HL-60 (cell line): ENCODE data around the gene GFAP.

Source experiments
- DNase-seq, 2 experiments: peaks; one replicate each; pipeline ENCODE4 v3.0.0-alpha.2; 2010 to 2020; ENCODE audit warnings: low read depth in 1 of 2, low spot score in 1 of 2
- H3K27ac ChIP-seq: fragments of 250-450 bp; sonication (Bioruptor Pico); replicated peaks from 2 replicates; pipeline ENCODE4 v1.5.1; 2020; ENCODE audit warnings: mild to moderate bottlenecking, moderate library complexity
- H3K27me3 ChIP-seq: fragments of 250-450 bp; sonication (Bioruptor Pico); 2 replicates; pipeline ENCODE4 v1.5.1; 2021; ENCODE audit warnings: mild to moderate bottlenecking, moderate library complexity; ENCODE audit not compliant: insufficient read depth, poor library complexity, severe bottlenecking
- H3K4me3 ChIP-seq: replicated peaks from 2 replicates; pipeline ENCODE4 v1.5.1; 2011; ENCODE audit warnings: mild to moderate bottlenecking, control low read depth, low read length; ENCODE audit not compliant: insufficient read depth
- GABPA ChIP-seq: IDR thresholded peaks from 2 replicates; pipeline ENCODE4 v1.6.1; 2012; ENCODE audit warnings: low read depth
- POLR2AphosphoS5 ChIP-seq: IDR thresholded peaks from 2 replicates; pipeline ENCODE4 v1.6.1; 2012; ENCODE audit warnings: low read depth
- REST ChIP-seq: IDR thresholded peaks from 2 replicates; pipeline ENCODE4 v1.6.1; 2012; ENCODE audit warnings: low read depth; ENCODE audit not compliant: insufficient replicate concordance
- SPI1 ChIP-seq: IDR thresholded peaks from 2 replicates; pipeline ENCODE4 v1.6.1; 2012; ENCODE audit warnings: low read depth, mild to moderate bottlenecking, borderline replicate concordance
- TF ChIP-seq, protein P1 (sequence below): IDR thresholded peaks from one replicate; pipeline ENCODE4 v1.5.1; 2011; ENCODE audit warnings: low read length, control low read depth, inconsistent platforms; ENCODE audit not compliant: insufficient read depth

The GFAP gene

DNA sequence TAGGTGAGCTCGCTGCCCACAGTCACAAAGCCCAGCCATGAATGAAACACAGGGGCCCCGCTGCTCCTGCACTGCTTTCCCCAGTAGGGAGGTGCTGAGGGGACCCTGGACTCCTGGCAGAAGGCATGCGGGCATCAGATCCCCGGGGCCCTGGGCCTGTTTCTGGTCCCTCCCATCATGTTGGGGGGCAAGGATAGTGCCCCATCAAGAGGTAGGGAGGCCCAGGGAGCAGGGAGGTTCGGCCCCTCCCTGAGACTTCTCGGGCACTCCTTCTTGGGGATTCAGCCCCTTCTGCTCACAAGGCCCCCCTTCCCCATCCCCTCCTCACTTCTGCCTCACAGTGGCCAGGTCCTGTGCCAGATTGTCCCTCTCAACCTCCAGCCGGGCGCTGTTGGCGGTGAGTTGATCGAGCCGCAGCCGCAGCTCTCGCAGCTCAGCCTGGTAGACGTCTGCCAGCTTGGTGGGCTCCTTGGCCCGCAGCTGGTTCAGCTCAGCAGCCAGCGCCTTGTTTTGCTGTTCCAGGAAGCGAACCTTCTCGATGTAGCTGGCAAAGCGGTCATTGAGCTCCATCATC, 515 bp downstream of the GFAP start:
- no peak for DNase-seq
- peaks cover 9% of the 10 kb centered on the region for H3K27me3 ChIP-seq
- no peak overlapping the region for H3K4me3 ChIP-seq
- H3K27ac ChIP-seq: no peak overlapping the region
- TF ChIP-seq REST (no peak), SPI1 (no peak), POLR2AphosphoS5 (no peak)
- TF ChIP-seq, protein P1, sequence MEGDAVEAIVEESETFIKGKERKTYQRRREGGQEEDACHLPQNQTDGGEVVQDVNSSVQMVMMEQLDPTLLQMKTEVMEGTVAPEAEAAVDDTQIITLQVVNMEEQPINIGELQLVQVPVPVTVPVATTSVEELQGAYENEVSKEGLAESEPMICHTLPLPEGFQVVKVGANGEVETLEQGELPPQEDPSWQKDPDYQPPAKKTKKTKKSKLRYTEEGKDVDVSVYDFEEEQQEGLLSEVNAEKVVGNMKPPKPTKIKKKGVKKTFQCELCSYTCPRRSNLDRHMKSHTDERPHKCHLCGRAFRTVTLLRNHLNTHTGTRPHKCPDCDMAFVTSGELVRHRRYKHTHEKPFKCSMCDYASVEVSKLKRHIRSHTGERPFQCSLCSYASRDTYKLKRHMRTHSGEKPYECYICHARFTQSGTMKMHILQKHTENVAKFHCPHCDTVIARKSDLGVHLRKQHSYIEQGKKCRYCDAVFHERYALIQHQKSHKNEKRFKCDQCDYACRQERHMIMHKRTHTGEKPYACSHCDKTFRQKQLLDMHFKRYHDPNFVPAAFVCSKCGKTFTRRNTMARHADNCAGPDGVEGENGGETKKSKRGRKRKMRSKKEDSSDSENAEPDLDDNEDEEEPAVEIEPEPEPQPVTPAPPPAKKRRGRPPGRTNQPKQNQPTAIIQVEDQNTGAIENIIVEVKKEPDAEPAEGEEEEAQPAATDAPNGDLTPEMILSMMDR: no peak

DNA sequence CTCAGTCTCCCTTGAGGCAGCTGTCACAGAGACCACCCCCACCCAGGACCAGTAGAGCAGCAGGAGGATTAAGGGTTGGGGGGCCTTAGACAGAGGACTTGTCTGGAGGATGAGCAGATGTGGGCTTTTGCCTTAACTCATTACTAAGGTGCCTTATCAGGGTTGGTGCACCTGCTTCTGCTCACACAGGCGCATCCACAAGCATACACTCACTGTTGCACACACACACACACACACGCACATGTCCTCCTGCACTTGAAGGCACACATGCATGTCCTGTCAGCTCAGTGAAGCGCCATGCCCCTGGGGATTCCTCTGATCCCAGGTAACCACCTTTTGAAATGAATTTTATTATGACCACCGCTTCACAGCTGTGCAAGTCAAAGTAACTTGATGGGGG, 1.2 kb downstream of the GFAP start:
- Histone ChIP-seq H3K4me3 (no peak overlapping the region), H3K27ac (no peak overlapping the region), H3K27me3 (peaks cover 9% of the 10 kb centered on the region)
- DNase-seq: no peak
- TF ChIP-seq POLR2AphosphoS5 (no peak), REST (no peak), GABPA (no peak), SPI1 (no peak)
- TF ChIP-seq, protein P1: no peak

DNA sequence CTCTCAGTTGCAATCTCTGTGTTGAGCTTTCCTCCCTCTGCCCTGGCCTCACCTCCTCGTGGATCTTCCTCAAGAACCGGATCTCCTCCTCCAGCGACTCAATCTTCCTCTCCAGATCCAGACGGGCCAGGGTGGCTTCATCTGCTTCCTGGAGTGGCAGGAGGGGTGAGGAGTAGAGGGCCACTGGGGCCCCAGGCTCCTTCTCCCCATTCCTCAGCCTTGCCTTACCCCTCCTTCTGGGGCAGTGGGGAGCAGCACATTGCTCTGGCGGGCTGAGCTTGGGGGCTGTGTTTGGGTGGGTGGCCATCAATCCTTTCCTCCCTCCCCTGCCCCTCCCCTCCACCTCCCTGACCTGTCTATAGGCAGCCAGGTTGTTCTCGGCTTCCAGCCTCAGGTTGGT, 1.6 kb downstream of the GFAP start:
- Histone ChIP-seq H3K4me3 (no peak overlapping the region), H3K27me3 (peaks cover 9% of the 10 kb centered on the region), H3K27ac (no peak overlapping the region)
- TF ChIP-seq, protein P1: no peak
- no peak for TF ChIP-seq POLR2AphosphoS5
- no peak for TF ChIP-seq REST
- TF ChIP-seq GABPA: no peak
- no peak for TF ChIP-seq SPI1
- no peak for DNase-seq
